Brain microvascular endothelial cell (primary cell): ENCODE results near the gene MID1IP1.

ENCODE experiments used
- DNase-seq: peaks from one replicate; pipeline ENCODE4 v3.0.0-alpha.2; 2020
- H3K27ac ChIP-seq: fragments of 250-450 bp; sonication (Bioruptor Pico); 2 replicates; pipeline ENCODE4 v1.5.1; 2020; ENCODE audit warnings: mild to moderate bottlenecking, moderate library complexity
- H3K27me3 ChIP-seq: fragments of 250-450 bp; sonication (Bioruptor Pico); replicated peaks from 2 replicates; pipeline ENCODE4 v1.5.1; 2020; ENCODE audit warnings: mild to moderate bottlenecking
- H3K36me3 ChIP-seq: fragments of 250-450 bp; sonication (Bioruptor Pico); replicated peaks from 2 replicates; pipeline ENCODE4 v1.5.1; 2020; ENCODE audit warnings: mild to moderate bottlenecking
- H3K4me3 ChIP-seq: 2 replicates; pipeline ENCODE4 v1.5.1; 2011; ENCODE audit warnings: low read depth, mild to moderate bottlenecking, control low read depth, low read length, moderate library complexity
- in situ Hi-C: cut with HindIII; loops from 2 replicates; pipeline ENCODE4 v1.10.0; 2017; ENCODE audit warnings: low sequenced_read_pairs, low pct_ligation_motif_present
- TF ChIP-seq, protein P1 (sequence below): IDR thresholded peaks from 2 replicates; pipeline ENCODE4 v1.5.1; 2011; ENCODE audit warnings: low read depth, mild to moderate bottlenecking, moderate library complexity, low read length, control low read depth, inconsistent platforms; ENCODE audit errors: missing control alignments

The MID1IP1 gene

GRCh38 chrX:38819709-38820108 is 18.4 kb downstream of the MID1IP1 start:
- Histone ChIP-seq H3K27me3 (no peaks in the 10 kb centered on the region), H3K27ac (no peak overlapping the region)
- in situ Hi-C loops = no loop called here

DNA sequence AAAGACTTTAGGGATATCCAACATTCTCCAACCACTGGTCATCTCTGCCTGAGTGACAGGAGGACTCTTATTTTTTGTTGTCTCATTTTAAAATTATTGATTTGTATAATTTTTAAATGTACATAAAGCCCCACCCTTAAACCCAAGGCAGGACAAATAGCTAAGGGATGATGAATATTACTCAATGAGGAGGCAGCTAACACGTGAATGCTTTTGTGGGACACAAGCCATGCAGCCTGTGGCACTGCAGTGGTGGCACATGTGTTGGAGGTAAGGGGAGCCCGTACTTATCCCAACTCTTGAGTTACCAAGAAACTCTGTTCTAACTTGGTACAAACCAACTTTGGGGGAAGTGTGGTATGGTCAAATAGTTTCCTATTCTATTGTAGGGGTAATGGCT is 19.5 kb downstream of the MID1IP1 start:
- Histone ChIP-seq H3K4me3 (no peak overlapping the region), H3K27me3 (no peaks in the 10 kb centered on the region), H3K27ac (no peak overlapping the region), H3K36me3 (no peaks in the 10 kb centered on the region)
- DNase-seq = no peak
- TF ChIP-seq, protein P1, sequence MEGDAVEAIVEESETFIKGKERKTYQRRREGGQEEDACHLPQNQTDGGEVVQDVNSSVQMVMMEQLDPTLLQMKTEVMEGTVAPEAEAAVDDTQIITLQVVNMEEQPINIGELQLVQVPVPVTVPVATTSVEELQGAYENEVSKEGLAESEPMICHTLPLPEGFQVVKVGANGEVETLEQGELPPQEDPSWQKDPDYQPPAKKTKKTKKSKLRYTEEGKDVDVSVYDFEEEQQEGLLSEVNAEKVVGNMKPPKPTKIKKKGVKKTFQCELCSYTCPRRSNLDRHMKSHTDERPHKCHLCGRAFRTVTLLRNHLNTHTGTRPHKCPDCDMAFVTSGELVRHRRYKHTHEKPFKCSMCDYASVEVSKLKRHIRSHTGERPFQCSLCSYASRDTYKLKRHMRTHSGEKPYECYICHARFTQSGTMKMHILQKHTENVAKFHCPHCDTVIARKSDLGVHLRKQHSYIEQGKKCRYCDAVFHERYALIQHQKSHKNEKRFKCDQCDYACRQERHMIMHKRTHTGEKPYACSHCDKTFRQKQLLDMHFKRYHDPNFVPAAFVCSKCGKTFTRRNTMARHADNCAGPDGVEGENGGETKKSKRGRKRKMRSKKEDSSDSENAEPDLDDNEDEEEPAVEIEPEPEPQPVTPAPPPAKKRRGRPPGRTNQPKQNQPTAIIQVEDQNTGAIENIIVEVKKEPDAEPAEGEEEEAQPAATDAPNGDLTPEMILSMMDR = no peak
- in situ Hi-C loops = no loop called here

More at GRCh38 chrX:38819709-38820108, 18.4 kb downstream of the MID1IP1 start:
- Histone ChIP-seq H3K4me3 (no peak overlapping the region), H3K36me3 (no peaks in the 10 kb centered on the region)
- TF ChIP-seq, protein P1 = no peak
- no peak for DNase-seq

- in situ Hi-C loops = no loop called here
These were observed 22.9 kb downstream of the MID1IP1 start for GRCh38 chrX:38824176-38824575.

GRCh38 chrX:38831949-38832348 is 30.7 kb downstream of the MID1IP1 start:
- Histone ChIP-seq H3K36me3 (no peaks in the 10 kb centered on the region), H3K4me3 (no peak overlapping the region), H3K27ac (no peak overlapping the region), H3K27me3 (no peaks in the 10 kb centered on the region)
- in situ Hi-C loops = no loop called here
- DNase-seq = no peak
- TF ChIP-seq, protein P1 = no peak

More at GRCh38 chrX:38824176-38824575, 22.9 kb downstream of the MID1IP1 start:
- Histone ChIP-seq H3K27me3 (no peaks in the 10 kb centered on the region), H3K36me3 (no peaks in the 10 kb centered on the region), H3K27ac (no peak overlapping the region), H3K4me3 (no peak overlapping the region)
- TF ChIP-seq, protein P1 = no peak
- DNase-seq = no peak

GRCh38 chrX:38837389-38837788 is 36.1 kb downstream of the MID1IP1 start:
- Histone ChIP-seq H3K4me3 (no peak overlapping the region), H3K27me3 (no peaks in the 10 kb centered on the region), H3K36me3 (no peaks in the 10 kb centered on the region), H3K27ac (no peak overlapping the region)
- in situ Hi-C loops = no loop called here
- TF ChIP-seq, protein P1 = no peak
- DNase-seq = no peak

DNA sequence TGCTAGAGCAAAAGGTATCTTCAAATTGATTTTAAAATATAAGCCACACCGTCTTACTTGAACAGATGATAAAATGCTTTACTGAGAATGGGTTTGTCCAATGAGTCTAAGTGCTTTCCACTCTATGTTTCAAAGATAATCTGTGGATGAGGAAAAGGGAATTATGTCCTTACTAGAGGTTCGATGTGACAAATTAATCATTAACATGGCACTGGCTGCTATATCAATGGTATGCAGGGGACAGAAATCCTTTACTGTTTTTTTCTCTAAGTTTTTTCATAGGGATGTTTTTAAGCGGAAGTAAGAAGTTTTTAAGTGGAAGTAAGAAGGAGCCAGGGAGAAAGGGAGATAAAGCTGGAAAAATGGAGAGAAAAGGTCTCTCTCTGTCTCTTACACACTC is 38.0 kb downstream of the MID1IP1 start:
- no peak overlapping the region for H3K27ac ChIP-seq
- H3K4me3 ChIP-seq = no peak overlapping the region
- in situ Hi-C loops = no loop called here
- H3K36me3 ChIP-seq = no peaks in the 10 kb centered on the region
- TF ChIP-seq, protein P1 = no peak
- no peak for DNase-seq
- no peaks in the 10 kb centered on the region for H3K27me3 ChIP-seq
